CD4-positive, alpha-beta T cell treated with Interferon gamma for 1 hour (primary cell): ENCODE measurements around the gene RREB1.

Experiments used
- DNase-seq: peaks from one replicate; pipeline ENCODE4 v3.0.0-alpha.2; 2020

Gene RREB1

GRCh38 chr6:7098993-7099392 lies 8.8 kb upstream of the RREB1 start:
- DNase-seq: no peak

GRCh38 chr6:7100072-7100752 lies 7.5 kb upstream of the RREB1 start:
- DNase-seq: no peak

- DNase-seq: no peak
Measured at GRCh38 chr6:7100753-7101081, 7.0 kb upstream of the RREB1 start.

- no peak for DNase-seq
Measured at GRCh38 chr6:7101290-7101689, 6.5 kb upstream of the RREB1 start.

GRCh38 chr6:7104752-7105151 lies 3.0 kb upstream of the RREB1 start:
- no peak for DNase-seq

- no peak for DNase-seq
Measured at GRCh38 chr6:7106215-7106751, 1.5 kb upstream of the RREB1 start.

- DNase-seq: peak; percentile 65
Measured at GRCh38 chr6:7106752-7107577, 796 bp upstream of the RREB1 start.

GRCh38 chr6:7108196-7108963 lies 619 bp downstream of the RREB1 start:
- DNase-seq: peak; percentile 7

- peak; percentile 29 for DNase-seq
Measured at GRCh38 chr6:7108964-7109836, 1.4 kb downstream of the RREB1 start.

- DNase-seq: no peak
Measured at GRCh38 chr6:7110092-7110792, 2.5 kb downstream of the RREB1 start.

GRCh38 chr6:7111095-7111690 lies 3.4 kb downstream of the RREB1 start:
- DNase-seq: no peak

- no peak for DNase-seq
Measured at GRCh38 chr6:7112171-7112570, 4.4 kb downstream of the RREB1 start.

- peak; percentile 67 for DNase-seq
Measured at GRCh38 chr6:7112741-7113313, 5.1 kb downstream of the RREB1 start.

- DNase-seq: no peak
Measured at GRCh38 chr6:7114744-7115458, 7.1 kb downstream of the RREB1 start.

- no peak for DNase-seq
Measured at GRCh38 chr6:7115543-7116231, 7.9 kb downstream of the RREB1 start.

GRCh38 chr6:7119272-7119801 lies 11.6 kb downstream of the RREB1 start:
- no peak for DNase-seq

- no peak for DNase-seq
Measured at GRCh38 chr6:7121700-7122241, 14.0 kb downstream of the RREB1 start.

GRCh38 chr6:7122684-7123083 lies 14.9 kb downstream of the RREB1 start:
- no peak for DNase-seq

GRCh38 chr6:7124114-7124513 lies 16.4 kb downstream of the RREB1 start:
- no peak for DNase-seq
